ENCODE data around the gene FGF11. TPM values are rescaled to one million over a fixed set of nuclear protein-coding genes. Genes with fewer than 3 reads are reported as not detected.

The FGF11 gene
- total RNA-seq, 4 donors from 2014 or later: 1.5 to 3.3 (median 2.2) TPM

GRCh38 chr17:7418472-7419152 lies 20.7 kb upstream of the FGF11 start:
- Histone ChIP-seq H3K4me1 (peaks cover 0 to 2% (median 0%) of the 10 kb centered on the region in 4 donors), H3K9me3 (no peaks in the 10 kb centered on the region), H3K27me3 (no peaks in the 10 kb centered on the region), H3K27ac (no peak overlapping the region), H3K36me3 (peaks cover 0 to 48% (median 0%) of the 10 kb centered on the region in 3 donors), H3K4me3 (no peak overlapping the region)
- WGBS, 2 donors: 61 to 63% methylated on average over 14 to 18 of the region's 18 CpGs
- no peak for DNase-seq (ENCODE audit: low spot score in 2 of 2)
- TF ChIP-seq EP300 (IDR thresholded peaks at IDR 0.05) (no peak), CTCF (IDR thresholded peaks at IDR 0.05) (no peak), POLR2A (IDR thresholded peaks at IDR 0.05) (no peak)

GRCh38 chr17:7419819-7420610 lies 19.3 kb upstream of the FGF11 start, which contains the start of gene SPEM1:
Gene SPEM1, plus strand, starts transcription at chr17:7420324. Its CDS starts 61 bp downstream, at chr17:7420385.
- Histone ChIP-seq H3K27me3 (no peaks in the 10 kb centered on the region), H3K27ac (no peak within 1 kb of the TSS), H3K4me3 (no peak within 1 kb of the TSS), H3K36me3 (peaks cover 0 to 35% (median 0%) of the 10 kb centered on the region in 3 donors), H3K4me1 (no peaks in the 10 kb centered on the region), H3K9me3 (no peaks in the 10 kb centered on the region)
- 53 to 63% methylated on average over 12 to 15 of the region's 17 CpGs for WGBS, 2 donors
- TF ChIP-seq POLR2A (IDR thresholded peaks at IDR 0.05): no peak
- TF ChIP-seq CTCF (IDR thresholded peaks at IDR 0.05): no peak
- no peak for TF ChIP-seq EP300 (IDR thresholded peaks at IDR 0.05)
- no peak for DNase-seq (ENCODE audit: low spot score in 2 of 2)

- H3K4me3 ChIP-seq: no peak overlapping the region
- no peak overlapping the region for H3K27ac ChIP-seq
- H3K9me3 ChIP-seq: no peaks in the 10 kb centered on the region
- TF ChIP-seq CTCF (IDR thresholded peaks at IDR 0.05): no peak
- WGBS, 2 donors: 93 to 100% methylated on average over 6 to 12 of the region's 16 CpGs
- H3K36me3 ChIP-seq: peaks cover 0 to 24% (median 0%) of the 10 kb centered on the region in 3 donors
- no peak for DNase-seq (ENCODE audit: low spot score in 2 of 2)
- no peaks in the 10 kb centered on the region for H3K4me1 ChIP-seq
- no peaks in the 10 kb centered on the region for H3K27me3 ChIP-seq
Observed at GRCh38 chr17:7421186-7421585, 18.1 kb upstream of the FGF11 start.

- DNase-seq (ENCODE audit: low spot score in 2 of 2): no peak
- H3K4me3 ChIP-seq: no peak overlapping the region
- no peaks in the 10 kb centered on the region for H3K36me3 ChIP-seq
- no peaks in the 10 kb centered on the region for H3K9me3 ChIP-seq
- WGBS, 2 donors: 47 to 61% methylated on average over 4 of the region's 4 CpGs
- H3K27me3 ChIP-seq: no peaks in the 10 kb centered on the region
- no peak overlapping the region for H3K27ac ChIP-seq
- H3K4me1 ChIP-seq: no peaks in the 10 kb centered on the region
- TF ChIP-seq POLR2A (IDR thresholded peaks at IDR 0.05) (no peak), EP300 (IDR thresholded peaks at IDR 0.05) (no peak), CTCF (IDR thresholded peaks at IDR 0.05) (no peak)
Observed at GRCh38 chr17:7423679-7424078, 15.6 kb upstream of the FGF11 start.

GRCh38 chr17:7425316-7425715 lies 14.0 kb upstream of the FGF11 start, which contains the start of gene SPEM2:
Gene SPEM2, plus strand, starts transcription at chr17:7425616. Its CDS starts 73 bp downstream, at chr17:7425689.
- no peak for TF ChIP-seq POLR2A (IDR thresholded peaks at IDR 0.05)
- TF ChIP-seq EP300 (IDR thresholded peaks at IDR 0.05): no peak
- TF ChIP-seq CTCF (IDR thresholded peaks at IDR 0.05): no peak
- no peaks in the 10 kb centered on the region for H3K4me1 ChIP-seq
- no peaks in the 10 kb centered on the region for H3K27me3 ChIP-seq
- no peak within 1 kb of the TSS for H3K27ac ChIP-seq
- no peaks in the 10 kb centered on the region for H3K9me3 ChIP-seq
- H3K36me3 ChIP-seq: no peaks in the 10 kb centered on the region
- no peak for DNase-seq (ENCODE audit: low spot score in 2 of 2)
- 77 to 88% methylated on average over 7 of the region's 7 CpGs for WGBS, 2 donors
- H3K4me3 ChIP-seq: no peak within 1 kb of the TSS
